Measurements from ENCODE around the gene SSR2.

Gene SSR2

GRCh38 chr1:155978325-155978972, 42.3 kb downstream of the SSR2 start, which contains the start of gene ARHGEF2 (continued):
- TF ChIP-seq, protein P1, sequence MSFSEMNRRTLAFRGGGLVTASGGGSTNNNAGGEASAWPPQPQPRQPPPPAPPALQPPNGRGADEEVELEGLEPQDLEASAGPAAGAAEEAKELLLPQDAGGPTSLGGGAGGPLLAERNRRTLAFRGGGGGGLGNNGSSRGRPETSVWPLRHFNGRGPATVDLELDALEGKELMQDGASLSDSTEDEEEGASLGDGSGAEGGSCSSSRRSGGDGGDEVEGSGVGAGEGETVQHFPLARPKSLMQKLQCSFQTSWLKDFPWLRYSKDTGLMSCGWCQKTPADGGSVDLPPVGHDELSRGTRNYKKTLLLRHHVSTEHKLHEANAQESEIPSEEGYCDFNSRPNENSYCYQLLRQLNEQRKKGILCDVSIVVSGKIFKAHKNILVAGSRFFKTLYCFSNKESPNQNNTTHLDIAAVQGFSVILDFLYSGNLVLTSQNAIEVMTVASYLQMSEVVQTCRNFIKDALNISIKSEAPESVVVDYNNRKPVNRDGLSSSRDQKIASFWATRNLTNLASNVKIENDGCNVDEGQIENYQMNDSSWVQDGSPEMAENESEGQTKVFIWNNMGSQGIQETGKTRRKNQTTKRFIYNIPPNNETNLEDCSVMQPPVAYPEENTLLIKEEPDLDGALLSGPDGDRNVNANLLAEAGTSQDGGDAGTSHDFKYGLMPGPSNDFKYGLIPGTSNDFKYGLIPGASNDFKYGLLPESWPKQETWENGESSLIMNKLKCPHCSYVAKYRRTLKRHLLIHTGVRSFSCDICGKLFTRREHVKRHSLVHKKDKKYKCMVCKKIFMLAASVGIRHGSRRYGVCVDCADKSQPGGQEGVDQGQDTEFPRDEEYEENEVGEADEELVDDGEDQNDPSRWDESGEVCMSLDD (tag by site-specific recombination; IDR thresholded peaks at IDR 0.05) = peak; percentile 87
- TF ChIP-seq TCF7L2 (IDR thresholded peaks at IDR 0.05; ENCODE audit: borderline replicate concordance, low read depth, low read length) = no peak
- TF ChIP-seq, protein P2, sequence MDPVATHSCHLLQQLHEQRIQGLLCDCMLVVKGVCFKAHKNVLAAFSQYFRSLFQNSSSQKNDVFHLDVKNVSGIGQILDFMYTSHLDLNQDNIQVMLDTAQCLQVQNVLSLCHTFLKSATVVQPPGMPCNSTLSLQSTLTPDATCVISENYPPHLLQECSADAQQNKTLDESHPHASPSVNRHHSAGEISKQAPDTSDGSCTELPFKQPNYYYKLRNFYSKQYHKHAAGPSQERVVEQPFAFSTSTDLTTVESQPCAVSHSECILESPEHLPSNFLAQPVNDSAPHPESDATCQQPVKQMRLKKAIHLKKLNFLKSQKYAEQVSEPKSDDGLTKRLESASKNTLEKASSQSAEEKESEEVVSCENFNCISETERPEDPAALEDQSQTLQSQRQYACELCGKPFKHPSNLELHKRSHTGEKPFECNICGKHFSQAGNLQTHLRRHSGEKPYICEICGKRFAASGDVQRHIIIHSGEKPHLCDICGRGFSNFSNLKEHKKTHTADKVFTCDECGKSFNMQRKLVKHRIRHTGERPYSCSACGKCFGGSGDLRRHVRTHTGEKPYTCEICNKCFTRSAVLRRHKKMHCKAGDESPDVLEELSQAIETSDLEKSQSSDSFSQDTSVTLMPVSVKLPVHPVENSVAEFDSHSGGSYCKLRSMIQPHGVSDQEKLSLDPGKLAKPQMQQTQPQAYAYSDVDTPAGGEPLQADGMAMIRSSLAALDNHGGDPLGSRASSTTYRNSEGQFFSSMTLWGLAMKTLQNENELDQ (tag by site-specific recombination; IDR thresholded peaks at IDR 0.05; ENCODE audit: low read depth) = no peak
- TF ChIP-seq BCL6B (tag by site-specific recombination; IDR thresholded peaks at IDR 0.05) = no peak
- peak; percentile 88 for TF ChIP-seq ZNF335 (tag by site-specific recombination; conservative IDR thresholded peaks at IDR 0.05)
- TF ChIP-seq ZNF174 (tag by site-specific recombination; IDR thresholded peaks at IDR 0.05) = no peak
- TF ChIP-seq, protein P3, sequence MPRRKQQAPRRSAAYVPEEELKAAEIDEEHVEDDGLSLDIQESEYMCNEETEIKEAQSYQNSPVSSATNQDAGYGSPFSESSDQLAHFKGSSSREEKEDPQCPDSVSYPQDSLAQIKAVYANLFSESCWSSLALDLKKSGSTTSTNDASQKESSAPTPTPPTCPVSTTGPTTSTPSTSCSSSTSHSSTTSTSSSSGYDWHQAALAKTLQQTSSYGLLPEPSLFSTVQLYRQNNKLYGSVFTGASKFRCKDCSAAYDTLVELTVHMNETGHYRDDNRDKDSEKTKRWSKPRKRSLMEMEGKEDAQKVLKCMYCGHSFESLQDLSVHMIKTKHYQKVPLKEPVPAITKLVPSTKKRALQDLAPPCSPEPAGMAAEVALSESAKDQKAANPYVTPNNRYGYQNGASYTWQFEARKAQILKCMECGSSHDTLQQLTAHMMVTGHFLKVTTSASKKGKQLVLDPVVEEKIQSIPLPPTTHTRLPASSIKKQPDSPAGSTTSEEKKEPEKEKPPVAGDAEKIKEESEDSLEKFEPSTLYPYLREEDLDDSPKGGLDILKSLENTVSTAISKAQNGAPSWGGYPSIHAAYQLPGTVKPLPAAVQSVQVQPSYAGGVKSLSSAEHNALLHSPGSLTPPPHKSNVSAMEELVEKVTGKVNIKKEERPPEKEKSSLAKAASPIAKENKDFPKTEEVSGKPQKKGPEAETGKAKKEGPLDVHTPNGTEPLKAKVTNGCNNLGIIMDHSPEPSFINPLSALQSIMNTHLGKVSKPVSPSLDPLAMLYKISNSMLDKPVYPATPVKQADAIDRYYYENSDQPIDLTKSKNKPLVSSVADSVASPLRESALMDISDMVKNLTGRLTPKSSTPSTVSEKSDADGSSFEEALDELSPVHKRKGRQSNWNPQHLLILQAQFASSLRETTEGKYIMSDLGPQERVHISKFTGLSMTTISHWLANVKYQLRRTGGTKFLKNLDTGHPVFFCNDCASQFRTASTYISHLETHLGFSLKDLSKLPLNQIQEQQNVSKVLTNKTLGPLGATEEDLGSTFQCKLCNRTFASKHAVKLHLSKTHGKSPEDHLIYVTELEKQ (tag by site-specific recombination; IDR thresholded peaks at IDR 0.05; ENCODE audit: borderline replicate concordance) = no peak
- peak; percentile 73 for TF ChIP-seq SP3 (tag by site-specific recombination; IDR thresholded peaks at IDR 0.05)
- no peak for TF ChIP-seq ZNF221 (tag by site-specific recombination; IDR thresholded peaks at IDR 0.05; ENCODE audit: borderline replicate concordance)
- no peak for TF ChIP-seq ZNF157 (tag by site-specific recombination; IDR thresholded peaks at IDR 0.05)
- peak; percentile 99 for TF ChIP-seq ZBTB20 (tag by site-specific recombination; IDR thresholded peaks at IDR 0.05)
- TF ChIP-seq RBAK (tag by site-specific recombination; IDR thresholded peaks at IDR 0.05) = no peak
- TF ChIP-seq ZNF423 (tag by site-specific recombination; IDR thresholded peaks at IDR 0.05) = no peak; the same call in 1 of the 2 replicates
- TF ChIP-seq, protein P4, sequence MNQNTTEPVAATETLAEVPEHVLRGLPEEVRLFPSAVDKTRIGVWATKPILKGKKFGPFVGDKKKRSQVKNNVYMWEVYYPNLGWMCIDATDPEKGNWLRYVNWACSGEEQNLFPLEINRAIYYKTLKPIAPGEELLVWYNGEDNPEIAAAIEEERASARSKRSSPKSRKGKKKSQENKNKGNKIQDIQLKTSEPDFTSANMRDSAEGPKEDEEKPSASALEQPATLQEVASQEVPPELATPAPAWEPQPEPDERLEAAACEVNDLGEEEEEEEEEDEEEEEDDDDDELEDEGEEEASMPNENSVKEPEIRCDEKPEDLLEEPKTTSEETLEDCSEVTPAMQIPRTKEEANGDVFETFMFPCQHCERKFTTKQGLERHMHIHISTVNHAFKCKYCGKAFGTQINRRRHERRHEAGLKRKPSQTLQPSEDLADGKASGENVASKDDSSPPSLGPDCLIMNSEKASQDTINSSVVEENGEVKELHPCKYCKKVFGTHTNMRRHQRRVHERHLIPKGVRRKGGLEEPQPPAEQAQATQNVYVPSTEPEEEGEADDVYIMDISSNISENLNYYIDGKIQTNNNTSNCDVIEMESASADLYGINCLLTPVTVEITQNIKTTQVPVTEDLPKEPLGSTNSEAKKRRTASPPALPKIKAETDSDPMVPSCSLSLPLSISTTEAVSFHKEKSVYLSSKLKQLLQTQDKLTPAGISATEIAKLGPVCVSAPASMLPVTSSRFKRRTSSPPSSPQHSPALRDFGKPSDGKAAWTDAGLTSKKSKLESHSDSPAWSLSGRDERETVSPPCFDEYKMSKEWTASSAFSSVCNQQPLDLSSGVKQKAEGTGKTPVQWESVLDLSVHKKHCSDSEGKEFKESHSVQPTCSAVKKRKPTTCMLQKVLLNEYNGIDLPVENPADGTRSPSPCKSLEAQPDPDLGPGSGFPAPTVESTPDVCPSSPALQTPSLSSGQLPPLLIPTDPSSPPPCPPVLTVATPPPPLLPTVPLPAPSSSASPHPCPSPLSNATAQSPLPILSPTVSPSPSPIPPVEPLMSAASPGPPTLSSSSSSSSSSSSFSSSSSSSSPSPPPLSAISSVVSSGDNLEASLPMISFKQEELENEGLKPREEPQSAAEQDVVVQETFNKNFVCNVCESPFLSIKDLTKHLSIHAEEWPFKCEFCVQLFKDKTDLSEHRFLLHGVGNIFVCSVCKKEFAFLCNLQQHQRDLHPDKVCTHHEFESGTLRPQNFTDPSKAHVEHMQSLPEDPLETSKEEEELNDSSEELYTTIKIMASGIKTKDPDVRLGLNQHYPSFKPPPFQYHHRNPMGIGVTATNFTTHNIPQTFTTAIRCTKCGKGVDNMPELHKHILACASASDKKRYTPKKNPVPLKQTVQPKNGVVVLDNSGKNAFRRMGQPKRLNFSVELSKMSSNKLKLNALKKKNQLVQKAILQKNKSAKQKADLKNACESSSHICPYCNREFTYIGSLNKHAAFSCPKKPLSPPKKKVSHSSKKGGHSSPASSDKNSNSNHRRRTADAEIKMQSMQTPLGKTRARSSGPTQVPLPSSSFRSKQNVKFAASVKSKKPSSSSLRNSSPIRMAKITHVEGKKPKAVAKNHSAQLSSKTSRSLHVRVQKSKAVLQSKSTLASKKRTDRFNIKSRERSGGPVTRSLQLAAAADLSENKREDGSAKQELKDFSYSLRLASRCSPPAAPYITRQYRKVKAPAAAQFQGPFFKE (tag by site-specific recombination; IDR thresholded peaks at IDR 0.05; ENCODE audit: borderline replicate concordance) = no peak
- TF ChIP-seq, protein P5, sequence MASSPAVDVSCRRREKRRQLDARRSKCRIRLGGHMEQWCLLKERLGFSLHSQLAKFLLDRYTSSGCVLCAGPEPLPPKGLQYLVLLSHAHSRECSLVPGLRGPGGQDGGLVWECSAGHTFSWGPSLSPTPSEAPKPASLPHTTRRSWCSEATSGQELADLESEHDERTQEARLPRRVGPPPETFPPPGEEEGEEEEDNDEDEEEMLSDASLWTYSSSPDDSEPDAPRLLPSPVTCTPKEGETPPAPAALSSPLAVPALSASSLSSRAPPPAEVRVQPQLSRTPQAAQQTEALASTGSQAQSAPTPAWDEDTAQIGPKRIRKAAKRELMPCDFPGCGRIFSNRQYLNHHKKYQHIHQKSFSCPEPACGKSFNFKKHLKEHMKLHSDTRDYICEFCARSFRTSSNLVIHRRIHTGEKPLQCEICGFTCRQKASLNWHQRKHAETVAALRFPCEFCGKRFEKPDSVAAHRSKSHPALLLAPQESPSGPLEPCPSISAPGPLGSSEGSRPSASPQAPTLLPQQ (tag by site-specific recombination; IDR thresholded peaks at IDR 0.05) = 0 out of 2 replicates have a peak, but pooled peaks have one; percentile 12
- 0 out of 2 replicates have a peak, but pooled peaks have one; percentile 39 for TF ChIP-seq KLF16 (tag by site-specific recombination; IDR thresholded peaks at IDR 0.05)
- peak; percentile 52; the same call in 1 of the 2 replicates for TF ChIP-seq IKZF3 (tag by site-specific recombination; IDR thresholded peaks at IDR 0.05)
- no peak for TF ChIP-seq ZNF26 (tag by site-specific recombination; IDR thresholded peaks at IDR 0.05)

Measured in HEK293 (cell line).